ENCODE results near the gene SYNJ1. TPM values are rescaled to one million over a fixed set of nuclear protein-coding genes. Genes with fewer than 3 reads are reported as not detected.
A peak's percentile ranks its signal among the peaks of the same experiment; 100 is the strongest.
"Not testable (repeated sequence)": the region's sequence is repeated elsewhere in the genome, so short reads cannot be mapped to it uniquely, and the experiment has no call there.

SYNJ1 gene
- total and polyA plus RNA-seq, 2 of the 13 experiments (the other 11 are each of a cell fraction or from before 2014, with no cell fraction given): 2.0 to 2.7 TPM

DNA sequence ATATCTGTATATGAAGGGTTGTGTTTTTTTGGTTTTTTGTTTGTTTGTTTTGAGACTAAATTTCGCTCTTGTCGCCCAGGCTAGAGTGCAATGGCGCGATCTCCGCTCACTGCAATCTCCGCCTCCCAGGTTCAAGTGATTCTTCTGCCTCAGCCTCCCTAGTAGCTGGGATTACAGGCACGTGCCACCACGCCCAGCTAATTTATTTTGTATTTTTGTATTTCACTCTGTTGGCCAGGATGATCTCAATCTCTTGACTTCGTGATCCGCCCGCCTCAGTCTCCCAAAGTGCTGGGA lies 45.2 kb upstream of the SYNJ1 start:
- intact Hi-C loops (cut with micrococcal nuclease; ENCODE audit: unreplicated experiment): loop anchor here (5.0 kb wide), 2 partner anchors 54 to 121 kb away; no protein-coding TSS in a partner anchor
- H3K4me3 ChIP-seq (replicated peaks in 1 of 3; ENCODE audit: insufficient read depth in 1 of 3, low read depth in 2 of 3, low read length in 3 of 3): peak overlapping the region in 1 of 3 experiments; percentile 90; a peak in 2 of 6 replicates
- H3K9ac ChIP-seq (ENCODE audit: insufficient read depth, low read depth, low read length); H3K9me3 ChIP-seq (ENCODE audit: low read length); H3K36me3 ChIP-seq (replicated peaks in 1 of 2; ENCODE audit: control insufficient read depth in 1 of 2, insufficient read depth in 2 of 2, low read length in 2 of 2); BruUV-seq (replicated peaks); H2AFZ ChIP-seq (ENCODE audit: low read length); FAIRE-seq; H3K27me3 ChIP-seq (ENCODE audit: control insufficient read depth in 1 of 2, insufficient read depth in 2 of 2, low read length in 2 of 2); CTCF ChIA-PET (ENCODE audit: low intra/inter-chr PET ratio, low total read pairs); H3K27ac ChIP-seq (ENCODE audit: extremely low read length, insufficient read depth, low read length); ATAC-seq; DNase-seq (ENCODE audit: low spot score): not testable (repeated sequence)
- POLR2A ChIA-PET: interaction anchor here (2.5 kb wide), 1 partner anchor 45 kb away, joined by 31 read pairs; the partner anchor contains the start of gene SYNJ1
- H3K4me1 ChIP-seq (ENCODE audit: insufficient read depth, low read length): peaks cover 32% of the 10 kb centered on the region
- peak overlapping the region; percentile 74 for H3K4me2 ChIP-seq (ENCODE audit: low read depth, low read length)
- in situ Hi-C loops (cut with HindIII; ENCODE audit: extremely low pct_ligation_motif_present, low pct_unique_long_range_greater_than_20kb): loop anchor here (5.0 kb wide), 1 partner anchor 46 kb away; the partner anchor contains the start of gene SYNJ1
- H4K20me1 ChIP-seq (ENCODE audit: insufficient read depth, low read length): peaks cover 16% of the 10 kb centered on the region
- peaks cover 30% of the 10 kb centered on the region for H3K79me2 ChIP-seq (ENCODE audit: insufficient read depth, low read length)
- WGBS (ENCODE audit: low lambda C conversion rate): 98% methylated on average over 11 of the region's 11 CpGs

DNA sequence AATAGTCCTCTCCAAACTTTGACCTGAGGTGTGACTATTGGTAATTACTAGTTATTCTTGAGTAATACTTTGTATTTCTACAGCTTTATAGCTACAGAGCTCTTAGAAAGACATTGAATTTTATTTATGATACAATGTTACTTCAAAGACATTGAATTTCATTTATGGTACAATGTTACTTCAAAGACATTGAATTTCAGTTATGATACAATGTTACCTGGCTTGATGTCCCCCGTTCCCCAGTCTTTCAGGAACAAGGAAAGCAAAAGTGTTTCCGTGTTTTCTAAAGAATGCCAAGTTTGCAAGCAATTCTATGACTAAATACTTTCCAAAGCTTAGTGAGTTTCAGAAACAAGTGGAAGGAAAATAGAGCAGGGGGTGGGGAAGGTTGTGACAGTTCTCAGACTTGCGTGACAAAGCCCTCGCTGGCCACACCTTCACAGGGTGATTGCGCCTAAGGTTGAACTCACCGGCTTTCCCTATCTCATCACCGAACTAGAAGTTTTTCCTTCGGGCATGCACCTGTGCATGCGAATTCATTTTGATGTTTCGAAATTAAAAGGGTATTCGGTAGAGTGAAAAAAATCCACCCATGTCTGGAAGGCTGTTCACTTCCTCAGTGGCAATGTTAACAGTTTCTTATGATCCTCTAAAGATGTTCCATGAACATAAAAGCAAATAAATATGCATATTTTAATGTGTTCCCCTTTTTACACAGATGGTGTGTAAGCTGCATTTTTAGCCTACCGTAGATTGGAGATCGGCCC lies 44.7 kb upstream of the SYNJ1 start:
- ChIA-PET CTCF (ENCODE audit: low intra/inter-chr PET ratio, low total read pairs) (no interaction called here), POLR2A (interaction anchor here (2.1 to 2.5 kb wide), 2 partner anchors 16 to 44 kb away, joined by 14 to 31 read pairs; partner anchors contain the start of gene SYNJ1)
- H3K4me2 ChIP-seq (ENCODE audit: low read depth, low read length): peak overlapping the region; percentile 74
- intact Hi-C loops (cut with micrococcal nuclease; ENCODE audit: unreplicated experiment) (loop anchor here (5.0 kb wide), 2 partner anchors 55 to 120 kb away; no protein-coding TSS in a partner anchor), in situ Hi-C loops (cut with HindIII; ENCODE audit: extremely low pct_ligation_motif_present, low pct_unique_long_range_greater_than_20kb) (loop anchor here (5.0 kb wide), 1 partner anchor 45 kb away; the partner anchor contains the start of gene SYNJ1)
- FAIRE-seq: no peak
- H3K27me3 ChIP-seq (ENCODE audit: control insufficient read depth in 1 of 2, insufficient read depth in 2 of 2, low read length in 2 of 2): no peaks in the 10 kb centered on the region; a peak in 1 of 5 replicates
- peaks cover 1 to 6% of the 10 kb centered on the region in 2 experiments; a peak in 2 of 5 replicates for H3K36me3 ChIP-seq (replicated peaks in 1 of 2; ENCODE audit: control insufficient read depth in 1 of 2, insufficient read depth in 2 of 2, low read length in 2 of 2)
- peaks cover 19% of the 10 kb centered on the region for H4K20me1 ChIP-seq (ENCODE audit: insufficient read depth, low read length)
- ATAC-seq: peak; percentile 17
- peaks cover 38% of the 10 kb centered on the region for H3K4me1 ChIP-seq (ENCODE audit: insufficient read depth, low read length)
- H3K9me3 ChIP-seq (ENCODE audit: low read length): no peaks in the 10 kb centered on the region
- peaks cover 35% of the 10 kb centered on the region for H3K79me2 ChIP-seq (ENCODE audit: insufficient read depth, low read length)
- H3K27ac ChIP-seq (ENCODE audit: extremely low read length, insufficient read depth, low read length): peak overlapping the region; percentile 91
- peak overlapping the region; percentile 52 to 90 (median 57) for H3K4me3 ChIP-seq (replicated peaks in 1 of 3; ENCODE audit: insufficient read depth in 1 of 3, low read depth in 2 of 3, low read length in 3 of 3)
- BruUV-seq (replicated peaks): TSS peak; percentile 89
- 39% methylated on average over 13 of the region's 13 CpGs for WGBS (ENCODE audit: low lambda C conversion rate)
- H3K9ac ChIP-seq (ENCODE audit: insufficient read depth, low read depth, low read length): peak overlapping the region; percentile 69
- peak overlapping the region; percentile 71 for H2AFZ ChIP-seq (ENCODE audit: low read length)
- DNase-seq (ENCODE audit: low spot score): no peak
- TF ChIP-seq, protein P1, sequence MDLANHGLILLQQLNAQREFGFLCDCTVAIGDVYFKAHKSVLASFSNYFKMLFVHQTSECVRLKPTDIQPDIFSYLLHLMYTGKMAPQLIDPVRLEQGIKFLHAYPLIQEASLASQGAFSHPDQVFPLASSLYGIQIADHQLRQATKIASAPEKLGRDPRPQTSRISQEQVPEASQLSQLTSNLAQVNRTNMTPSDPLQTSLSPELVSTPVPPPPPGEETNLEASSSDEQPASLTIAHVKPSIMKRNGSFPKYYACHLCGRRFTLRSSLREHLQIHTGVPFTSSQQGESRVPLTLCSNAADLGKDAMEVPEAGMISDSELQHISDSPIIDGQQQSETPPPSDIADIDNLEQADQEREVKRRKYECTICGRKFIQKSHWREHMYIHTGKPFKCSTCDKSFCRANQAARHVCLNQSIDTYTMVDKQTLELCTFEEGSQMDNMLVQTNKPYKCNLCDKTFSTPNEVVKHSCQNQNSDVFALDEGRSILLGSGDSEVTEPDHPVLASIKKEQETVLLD (CRISPR knock-in tag; IDR thresholded peaks at IDR 0.05; ENCODE audit: low read depth): no peak
- 0 out of 2 replicates have a peak, but pooled peaks have one; percentile 1 for TF ChIP-seq WIZ (CRISPR knock-in tag; IDR thresholded peaks at IDR 0.05)
- TF ChIP-seq ZBTB20 (CRISPR knock-in tag; IDR thresholded peaks at IDR 0.05; ENCODE audit: borderline replicate concordance, low read depth): no peak
- TF ChIP-seq HOXA7 (CRISPR knock-in tag; IDR thresholded peaks at IDR 0.05): no peak
- no peak for TF ChIP-seq YY1 (IDR thresholded peaks at IDR 0.05; ENCODE audit: insufficient read depth, insufficient replicate concordance, low read depth, low read length)
- no peak for TF ChIP-seq SMAD3 (CRISPR knock-in tag; IDR thresholded peaks at IDR 0.05)
- TF ChIP-seq, protein P2, sequence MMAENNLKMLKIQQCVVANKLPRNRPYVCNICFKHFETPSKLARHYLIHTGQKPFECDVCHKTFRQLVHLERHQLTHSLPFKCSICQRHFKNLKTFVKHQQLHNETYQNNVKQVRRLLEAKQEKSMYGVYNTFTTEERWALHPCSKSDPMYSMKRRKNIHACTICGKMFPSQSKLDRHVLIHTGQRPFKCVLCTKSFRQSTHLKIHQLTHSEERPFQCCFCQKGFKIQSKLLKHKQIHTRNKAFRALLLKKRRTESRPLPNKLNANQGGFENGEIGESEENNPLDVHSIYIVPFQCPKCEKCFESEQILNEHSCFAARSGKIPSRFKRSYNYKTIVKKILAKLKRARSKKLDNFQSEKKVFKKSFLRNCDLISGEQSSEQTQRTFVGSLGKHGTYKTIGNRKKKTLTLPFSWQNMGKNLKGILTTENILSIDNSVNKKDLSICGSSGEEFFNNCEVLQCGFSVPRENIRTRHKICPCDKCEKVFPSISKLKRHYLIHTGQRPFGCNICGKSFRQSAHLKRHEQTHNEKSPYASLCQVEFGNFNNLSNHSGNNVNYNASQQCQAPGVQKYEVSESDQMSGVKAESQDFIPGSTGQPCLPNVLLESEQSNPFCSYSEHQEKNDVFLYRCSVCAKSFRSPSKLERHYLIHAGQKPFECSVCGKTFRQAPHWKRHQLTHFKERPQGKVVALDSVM (CRISPR knock-in tag; IDR thresholded peaks at IDR 0.05): no peak
- TF ChIP-seq, protein P3, sequence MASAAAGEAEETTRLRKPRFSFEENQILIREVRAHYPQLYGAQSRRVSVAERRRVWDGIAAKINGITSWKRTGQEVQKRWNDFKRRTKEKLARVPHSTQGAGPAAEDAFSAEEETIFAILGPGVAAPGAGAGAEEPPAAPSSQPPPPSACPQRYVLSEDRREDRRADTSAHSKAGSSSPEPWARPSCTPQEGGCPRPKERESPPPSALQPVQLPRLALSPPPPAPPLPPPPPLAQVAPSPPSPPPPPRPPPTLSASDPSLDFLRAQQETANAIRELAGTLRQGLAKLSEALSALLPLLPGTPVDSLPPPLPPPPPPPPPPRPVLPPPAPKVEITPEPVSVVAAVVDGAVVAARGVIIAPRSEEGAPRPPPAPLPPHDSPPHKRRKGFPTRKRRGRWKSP (CRISPR knock-in tag; IDR thresholded peaks at IDR 0.05): peak; percentile 4; the same call in 1 of the 2 replicates
- no peak for TF ChIP-seq ZFYVE20 (CRISPR knock-in tag; IDR thresholded peaks at IDR 0.05; ENCODE audit: borderline replicate concordance, low read depth)
- no peak for TF ChIP-seq ZNF788 (CRISPR knock-in tag; IDR thresholded peaks at IDR 0.05; ENCODE audit: borderline replicate concordance)
- TF ChIP-seq ZNF678 (CRISPR knock-in tag; IDR thresholded peaks at IDR 0.05): no peak
